Pancreas (tissue), 10 donors: ENCODE measurements around the gene PCDH20. TPM values are rescaled to one million over a fixed set of nuclear protein-coding genes. Genes with fewer than 3 reads are reported as not detected.
A peak's percentile ranks its signal among the peaks of the same experiment; 100 is the strongest.

Experiments used
- ATAC-seq, 4 donors: fragments of 200-7000 bp; cut with Tn5 transposase; one replicate each; pipeline versions ENCODE4 v1.8.0 to v1.9.1; 2020; ENCODE audit warnings: mild to moderate bottlenecking in 4 of 4, moderate library complexity in 4 of 4
- DNase-seq, 6 donors: peaks; one replicate each; pipeline ENCODE4 v3.0.0-alpha.2; 2020
- FAIRE-seq: peaks from 2 replicates; lab custom pipeline; 2012; peaks lifted over from hg19 to GRCh38; lab: Jason Lieb, UNC
- H3K27ac ChIP-seq, 4 donors: fragments of 200-600 bp; sonication (generic); 1 replicate in 3 of 4; 2 replicates in 1 of 4; pipeline versions ENCODE4 v1.5.0 to v1.8.0; 2020
- H3K27me3 ChIP-seq, 4 donors: fragments of 200-600 bp; one replicate each; pipeline ENCODE4 v1.8.0; 2021
- H3K36me3 ChIP-seq, 3 donors: fragments of 200-600 bp; sonication (generic) in 1 of 3; one replicate each; pipeline versions ENCODE4 v1.5.0 to v1.8.0; 2020 to 2021
- H3K4me1 ChIP-seq, 3 donors: fragments of 200-600 bp; one replicate each; pipeline ENCODE4 v1.8.0; 2021
- H3K4me3 ChIP-seq, 4 donors: fragments of 200-600 bp; sonication (generic) in 2 of 4; one replicate each; pipeline versions ENCODE4 v1.5.0 to v1.8.0; 2020 to 2021
- H3K9me3 ChIP-seq, 4 donors: fragments of 200-600 bp; one replicate each; pipeline ENCODE4 v1.8.0; 2021
- WGBS, 2 donors: extraction: QIAGEN DNeasy Blood & Tissue Kit; methylation state at CpG; one replicate each; pipeline ENCODE4 v1.1.7; 2013; 5-methylcytosine and 5-hydroxymethylcytosine counted together
- intact Hi-C, 3 donors: fragments of 100-400 bp; cut with DNase I; formaldehyde crosslinking; loops; one replicate each; pipeline versions ENCODE4 v1.11.1 to v1.14.2; 2022
- polyA plus RNA-seq, 2 donors: library from polyadenylated mRNA; stranded (reverse); fragments of 200-250 nt; gene quantifications; one replicate each; pipeline ENCODE4 v1.2.3, GENCODE V29; 2013
- total RNA-seq, 6 donors: library from RNA; stranded (reverse); fragmentation: NEBNext Ultra II Directional in 4 of 6; extraction: Animal tissue kit (Norgen Biotek cat#: 25700) in 4 of 6; gene quantifications; one replicate each; pipeline versions ENCODE4 v1.2.1 to v1.2.4, GENCODE V29; 2021 to 2023
- TF ChIP-seq, protein P1 (sequence below), 4 donors: fragments of 200-600 bp; sonication (generic) in 3 of 4; IDR thresholded peaks; one replicate each; pipeline versions ENCODE4 v1.5.0 to v1.8.0; 2021; ENCODE audit warnings: antibody characterized with exemption in 4 of 4
- donor health status: healthy with polysubstance abuse.
- donor health status: DM: no; HTN: no; CAD: no; lungs with moderate emphysema.
- donor health status: DM: no; HTN: no; CAD: no.
- donor health status: control.
- donor health status: control.
- donor health status: Bipolar disorder and iron deficiency.
- donor health status: DM: yes; HTN: yes; CAD: no.
- donor health status: DM: no; HTN: no; CAD: no.
- donor health status: DM: no; HTN: no; CAD: no.
- donor health status: DM: yes; HTN: yes; CAD: no.

PCDH20 gene
- total RNA-seq = under 1 TPM; 0.04 to 0.59 (median 0.30) TPM
- under 1 TPM; 0.04 to 0.94 TPM for polyA plus RNA-seq

DNA sequence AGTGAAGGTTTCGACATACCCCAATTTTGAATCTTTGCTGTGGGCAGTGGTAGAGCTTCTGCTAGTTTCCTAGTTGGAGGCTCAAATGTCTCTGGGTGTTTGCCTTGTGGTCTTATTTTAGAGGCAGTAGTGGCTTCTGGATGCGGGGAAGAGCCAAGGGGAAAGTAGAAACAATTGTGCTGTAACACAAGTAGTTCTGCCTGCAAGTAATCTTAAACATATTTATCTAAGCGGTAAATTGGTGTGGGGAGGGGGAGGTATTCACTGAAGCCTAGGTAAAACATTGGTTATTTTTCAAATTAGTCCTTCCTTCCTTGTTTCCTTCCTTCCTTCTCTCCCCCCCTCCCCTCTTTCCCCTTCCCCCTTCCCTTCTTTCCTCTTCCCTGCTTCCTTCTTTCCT is at the start of gene PCDH20:
Gene PCDH20, minus strand, starts transcription at position 101 of the 400 bp plus-strand sequence. CDS start 691 bp downstream, outside the sequence.
- no peaks in the 10 kb centered on the region for H3K9me3 ChIP-seq
- peak within 1 kb of the TSS in 3 of 4 donors; percentile 12 to 28 (median 25) for H3K4me3 ChIP-seq
- intact Hi-C loops = no loop called here
- no peaks in the 10 kb centered on the region for H3K36me3 ChIP-seq
- no peaks in the 10 kb centered on the region for H3K4me1 ChIP-seq
- TF ChIP-seq, protein P1, sequence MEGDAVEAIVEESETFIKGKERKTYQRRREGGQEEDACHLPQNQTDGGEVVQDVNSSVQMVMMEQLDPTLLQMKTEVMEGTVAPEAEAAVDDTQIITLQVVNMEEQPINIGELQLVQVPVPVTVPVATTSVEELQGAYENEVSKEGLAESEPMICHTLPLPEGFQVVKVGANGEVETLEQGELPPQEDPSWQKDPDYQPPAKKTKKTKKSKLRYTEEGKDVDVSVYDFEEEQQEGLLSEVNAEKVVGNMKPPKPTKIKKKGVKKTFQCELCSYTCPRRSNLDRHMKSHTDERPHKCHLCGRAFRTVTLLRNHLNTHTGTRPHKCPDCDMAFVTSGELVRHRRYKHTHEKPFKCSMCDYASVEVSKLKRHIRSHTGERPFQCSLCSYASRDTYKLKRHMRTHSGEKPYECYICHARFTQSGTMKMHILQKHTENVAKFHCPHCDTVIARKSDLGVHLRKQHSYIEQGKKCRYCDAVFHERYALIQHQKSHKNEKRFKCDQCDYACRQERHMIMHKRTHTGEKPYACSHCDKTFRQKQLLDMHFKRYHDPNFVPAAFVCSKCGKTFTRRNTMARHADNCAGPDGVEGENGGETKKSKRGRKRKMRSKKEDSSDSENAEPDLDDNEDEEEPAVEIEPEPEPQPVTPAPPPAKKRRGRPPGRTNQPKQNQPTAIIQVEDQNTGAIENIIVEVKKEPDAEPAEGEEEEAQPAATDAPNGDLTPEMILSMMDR (IDR thresholded peaks at IDR 0.05) = no peak
- ATAC-seq = no peak
- peaks cover 0 to 8% (median 3%) of the 10 kb centered on the region in 4 donors for H3K27me3 ChIP-seq
- no peak for DNase-seq
- WGBS, 2 donors = 31 to 33% methylated on average over 3 of the region's 3 CpGs
- no peak within 1 kb of the TSS for H3K27ac ChIP-seq
- FAIRE-seq = no peak

DNA sequence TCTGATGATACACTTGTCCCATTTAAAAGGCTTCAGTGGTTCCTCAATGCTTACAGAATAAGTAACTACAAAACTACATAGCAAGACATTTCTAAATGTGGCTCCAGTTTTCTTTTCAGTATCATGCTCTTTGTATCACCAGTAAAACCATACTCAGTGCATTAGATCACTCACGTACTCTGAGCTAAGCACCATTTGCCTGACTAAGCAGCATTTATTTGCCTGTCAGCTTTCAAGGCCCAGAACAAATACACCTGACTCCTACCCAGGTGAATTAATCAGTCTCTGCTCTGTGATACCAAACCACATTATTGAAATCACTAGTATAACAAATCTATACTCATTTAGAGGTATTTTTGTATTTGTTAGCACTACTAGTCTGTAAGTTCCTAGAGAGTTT is 47.4 kb upstream of the PCDH20 start:
- DNase-seq = no peak
- no peaks in the 10 kb centered on the region for H3K36me3 ChIP-seq
- no peak overlapping the region for H3K27ac ChIP-seq
- FAIRE-seq = no peak
- WGBS, 2 donors = 8 to 23% methylated on average over 1 of the region's 1 CpG
- peak; percentile 31 to 80 (median 79) for ATAC-seq
- intact Hi-C loops = no loop called here
- H3K4me3 ChIP-seq = no peak overlapping the region
- H3K4me1 ChIP-seq = no peaks in the 10 kb centered on the region
- TF ChIP-seq, protein P1 (IDR thresholded peaks at IDR 0.05) = no peak
- H3K27me3 ChIP-seq = no peaks in the 10 kb centered on the region
- no peaks in the 10 kb centered on the region for H3K9me3 ChIP-seq

GRCh38 chr13:61453121-61453520 is 37.5 kb upstream of the PCDH20 start:
- ATAC-seq (no peak), DNase-seq (no peak), FAIRE-seq (no peak)
- TF ChIP-seq, protein P1 (IDR thresholded peaks at IDR 0.05) = no peak
- no peaks in the 10 kb centered on the region for H3K36me3 ChIP-seq
- H3K4me1 ChIP-seq = no peaks in the 10 kb centered on the region
- intact Hi-C loops = no loop called here
- H3K4me3 ChIP-seq = no peak overlapping the region
- H3K9me3 ChIP-seq = no peaks in the 10 kb centered on the region
- H3K27me3 ChIP-seq = no peaks in the 10 kb centered on the region
- 40 to 48% methylated on average over 1 of the region's 1 CpG for WGBS, 2 donors
- no peak overlapping the region for H3K27ac ChIP-seq

- no peaks in the 10 kb centered on the region for H3K36me3 ChIP-seq
- 67 to 80% methylated on average over 1 of the region's 1 CpG for WGBS, 2 donors
- FAIRE-seq (no peak), DNase-seq (no peak), ATAC-seq (no peak)
- no peak overlapping the region for H3K27ac ChIP-seq
- no peaks in the 10 kb centered on the region for H3K4me1 ChIP-seq
- H3K27me3 ChIP-seq = no peaks in the 10 kb centered on the region
- no peak overlapping the region for H3K4me3 ChIP-seq
- no peaks in the 10 kb centered on the region for H3K9me3 ChIP-seq
- intact Hi-C loops = no loop called here
- TF ChIP-seq, protein P1 (IDR thresholded peaks at IDR 0.05) = no peak
These were observed 16.4 kb upstream of the PCDH20 start for GRCh38 chr13:61432029-61432428.

DNA sequence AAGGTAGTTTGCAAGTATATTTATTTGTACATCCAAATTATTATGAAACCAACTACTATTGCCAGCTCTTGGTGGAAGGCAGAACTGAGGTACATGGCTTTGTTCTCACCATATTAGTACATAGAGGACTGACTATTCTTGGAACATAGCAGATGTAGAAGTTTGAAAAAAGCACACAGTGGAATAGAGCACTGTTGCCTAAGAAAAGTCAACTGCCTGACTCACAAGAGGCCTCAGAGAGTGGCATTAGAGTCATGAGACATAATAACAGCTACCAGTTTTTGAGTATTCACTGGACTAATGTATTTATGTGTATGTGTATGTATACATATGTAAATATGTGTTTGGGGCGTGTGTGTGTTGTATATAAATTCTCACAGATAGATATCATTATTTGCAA is 8.3 kb upstream of the PCDH20 start:
- FAIRE-seq = no peak
- ATAC-seq = no peak

More for the DNA sequence above, 8.3 kb upstream of the PCDH20 start:
- no peaks in the 10 kb centered on the region for H3K9me3 ChIP-seq
- H3K27me3 ChIP-seq = no peaks in the 10 kb centered on the region
- intact Hi-C loops = no loop called here
- H3K36me3 ChIP-seq = no peaks in the 10 kb centered on the region
- WGBS, 2 donors = 58 to 74% methylated on average over 1 of the region's 1 CpG
- no peaks in the 10 kb centered on the region for H3K4me1 ChIP-seq
- DNase-seq = no peak
- H3K27ac ChIP-seq = no peak overlapping the region
- no peak overlapping the region for H3K4me3 ChIP-seq
- TF ChIP-seq, protein P1 (IDR thresholded peaks at IDR 0.05) = no peak
